HL-60 (cell line): ENCODE measurements around the gene NCL.

Experiments used
- GABPA ChIP-seq: IDR thresholded peaks from 2 replicates; pipeline ENCODE4 v1.6.1; 2012; ENCODE audit warnings: low read depth
- POLR2AphosphoS5 ChIP-seq: IDR thresholded peaks from 2 replicates; pipeline ENCODE4 v1.6.1; 2012; ENCODE audit warnings: low read depth
- REST ChIP-seq: IDR thresholded peaks from 2 replicates; pipeline ENCODE4 v1.6.1; 2012; ENCODE audit warnings: low read depth; ENCODE audit not compliant: insufficient replicate concordance
- TF ChIP-seq, protein P1 (sequence below): IDR thresholded peaks from one replicate; pipeline ENCODE4 v1.5.1; 2011; ENCODE audit warnings: low read length, control low read depth, inconsistent platforms; ENCODE audit not compliant: insufficient read depth

DNA sequence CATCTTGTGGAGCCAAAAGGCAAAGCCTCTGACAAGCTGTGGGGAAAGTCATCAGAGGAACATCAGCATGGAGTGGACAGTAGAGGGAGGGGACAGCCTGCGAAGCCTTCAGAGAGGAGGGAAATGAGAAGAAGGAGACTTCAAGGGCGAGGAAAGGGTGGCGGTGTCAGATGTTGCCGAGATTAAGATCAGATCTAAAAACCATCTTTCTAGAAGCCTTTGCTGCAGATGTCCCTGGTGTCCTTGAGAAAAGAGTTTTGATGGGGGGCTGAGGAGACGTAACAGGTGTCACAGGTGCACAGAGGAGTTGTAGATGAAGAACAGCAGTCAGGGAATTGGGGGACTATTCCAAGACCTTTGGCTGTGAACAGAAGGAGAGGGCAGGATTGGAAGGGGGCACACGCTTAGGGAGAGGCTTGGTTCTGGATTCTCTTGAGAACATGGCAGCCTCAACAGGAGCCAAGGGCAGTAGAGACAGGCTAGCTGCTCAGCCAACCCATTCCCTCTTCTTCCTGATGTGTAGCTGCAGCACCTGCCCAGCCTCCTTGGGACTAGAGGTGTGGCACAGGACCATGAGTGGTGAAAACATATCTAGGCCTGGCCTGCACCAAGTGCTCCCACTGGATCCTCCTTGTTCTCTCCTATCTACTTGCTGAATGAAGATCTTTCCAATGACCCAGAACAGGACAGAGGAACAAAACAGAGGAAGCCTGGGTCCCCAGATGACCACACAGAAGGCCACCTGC, 22.7 kb upstream of the NCL start:
- TF ChIP-seq, protein P1, sequence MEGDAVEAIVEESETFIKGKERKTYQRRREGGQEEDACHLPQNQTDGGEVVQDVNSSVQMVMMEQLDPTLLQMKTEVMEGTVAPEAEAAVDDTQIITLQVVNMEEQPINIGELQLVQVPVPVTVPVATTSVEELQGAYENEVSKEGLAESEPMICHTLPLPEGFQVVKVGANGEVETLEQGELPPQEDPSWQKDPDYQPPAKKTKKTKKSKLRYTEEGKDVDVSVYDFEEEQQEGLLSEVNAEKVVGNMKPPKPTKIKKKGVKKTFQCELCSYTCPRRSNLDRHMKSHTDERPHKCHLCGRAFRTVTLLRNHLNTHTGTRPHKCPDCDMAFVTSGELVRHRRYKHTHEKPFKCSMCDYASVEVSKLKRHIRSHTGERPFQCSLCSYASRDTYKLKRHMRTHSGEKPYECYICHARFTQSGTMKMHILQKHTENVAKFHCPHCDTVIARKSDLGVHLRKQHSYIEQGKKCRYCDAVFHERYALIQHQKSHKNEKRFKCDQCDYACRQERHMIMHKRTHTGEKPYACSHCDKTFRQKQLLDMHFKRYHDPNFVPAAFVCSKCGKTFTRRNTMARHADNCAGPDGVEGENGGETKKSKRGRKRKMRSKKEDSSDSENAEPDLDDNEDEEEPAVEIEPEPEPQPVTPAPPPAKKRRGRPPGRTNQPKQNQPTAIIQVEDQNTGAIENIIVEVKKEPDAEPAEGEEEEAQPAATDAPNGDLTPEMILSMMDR = no peak
- TF ChIP-seq REST (no peak), POLR2AphosphoS5 (no peak), GABPA (no peak)
